HG03139 (cell line): ENCODE data around the gene CLEC2B.
A peak's percentile ranks its signal among the peaks of the same experiment; 100 is the strongest.

Source experiments
- ATAC-seq: cut with Tn5 transposase; IDR thresholded peaks from one replicate; pipeline ENCODE4 v1.9.1; 2021; ENCODE audit not compliant: unreplicated experiment

CLEC2B gene

GRCh38 chr12:9870286-9870866 lies 1.2 kb upstream of the CLEC2B start:
- no peak for ATAC-seq

DNA sequence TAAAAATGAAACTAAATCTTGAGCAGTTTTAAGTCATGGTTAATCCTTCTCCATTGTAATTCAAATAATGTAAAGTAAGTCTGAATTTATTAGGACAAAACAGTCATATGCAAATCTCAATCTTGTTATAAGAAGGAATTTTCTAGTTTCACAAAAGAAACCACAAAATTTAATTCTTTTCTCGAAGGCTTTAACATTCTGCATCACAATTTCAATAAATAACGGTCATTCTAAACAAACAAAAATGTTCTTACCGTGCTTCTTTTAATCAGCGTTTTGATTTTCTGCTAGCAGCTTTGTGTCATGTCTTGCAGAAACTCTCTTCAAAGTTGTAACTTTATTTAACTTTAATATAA lies 225 bp downstream of the CLEC2B start:
- ATAC-seq = no peak

DNA sequence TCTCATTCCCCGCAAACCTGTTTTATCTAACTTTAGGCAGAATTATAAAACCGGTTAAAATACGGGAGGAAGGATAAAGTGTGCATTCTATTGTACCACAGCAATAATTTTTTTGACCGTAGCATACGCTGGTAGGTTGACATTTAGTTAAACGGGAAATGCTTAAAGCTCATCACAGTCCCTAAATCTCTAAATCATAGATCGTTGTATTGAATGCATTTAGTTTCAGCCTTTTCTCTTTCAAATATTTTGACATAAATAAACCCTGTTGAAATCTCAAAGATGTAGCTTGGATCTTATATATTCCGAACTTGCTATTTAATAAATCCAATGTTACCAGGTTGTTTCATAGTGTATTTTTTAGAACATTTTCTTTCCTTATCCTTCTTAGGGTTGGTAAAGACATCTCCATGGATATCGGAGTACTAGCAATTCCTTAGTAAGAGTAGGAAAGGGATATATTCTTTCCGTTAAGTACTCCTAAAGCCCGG lies 798 bp downstream of the CLEC2B start:
- ATAC-seq = no peak

DNA sequence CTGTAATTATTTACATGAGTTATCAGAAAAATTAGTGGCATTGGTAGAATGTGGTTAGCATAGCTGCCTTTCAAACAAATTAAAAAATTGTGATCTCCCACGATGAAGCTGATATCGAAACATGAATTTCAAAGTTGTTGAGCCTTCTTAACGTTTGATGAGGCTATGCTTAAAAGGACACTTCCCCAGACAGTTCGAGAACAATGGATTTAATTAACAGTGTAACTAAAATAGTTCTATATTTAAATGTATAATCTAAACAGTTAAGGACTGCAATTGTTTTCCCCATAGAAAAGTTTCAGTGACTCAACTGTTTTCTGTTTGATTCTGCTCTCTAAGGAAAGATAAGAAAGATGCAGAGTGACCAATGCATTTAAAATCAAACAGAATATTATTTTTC lies 1.6 kb downstream of the CLEC2B start:
- ATAC-seq = no peak

- ATAC-seq = no peak
Observed at GRCh38 chr12:9866860-9867269, 2.3 kb downstream of the CLEC2B start.

GRCh38 chr12:9864913-9865675 lies 4.1 kb downstream of the CLEC2B start:
- ATAC-seq = no peak

DNA sequence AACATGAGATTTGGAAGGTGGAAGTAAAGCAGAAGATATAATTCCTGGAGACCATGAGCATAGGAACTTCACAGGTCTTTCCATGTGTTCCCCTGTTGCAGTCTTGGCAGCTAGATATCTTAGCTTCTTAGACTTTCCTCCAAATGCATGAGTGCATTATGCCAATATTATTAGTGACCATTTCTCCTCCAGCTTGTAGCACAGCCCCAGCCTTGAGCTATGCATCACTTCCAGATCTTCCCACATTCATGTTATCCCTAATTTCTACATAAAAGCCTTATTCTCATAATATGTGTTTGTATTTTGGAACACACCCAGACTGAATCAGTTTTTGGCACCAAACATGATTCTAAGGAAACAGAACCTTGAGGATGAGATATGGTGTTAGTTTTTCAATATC lies 11.0 kb downstream of the CLEC2B start:
- ATAC-seq = no peak

DNA sequence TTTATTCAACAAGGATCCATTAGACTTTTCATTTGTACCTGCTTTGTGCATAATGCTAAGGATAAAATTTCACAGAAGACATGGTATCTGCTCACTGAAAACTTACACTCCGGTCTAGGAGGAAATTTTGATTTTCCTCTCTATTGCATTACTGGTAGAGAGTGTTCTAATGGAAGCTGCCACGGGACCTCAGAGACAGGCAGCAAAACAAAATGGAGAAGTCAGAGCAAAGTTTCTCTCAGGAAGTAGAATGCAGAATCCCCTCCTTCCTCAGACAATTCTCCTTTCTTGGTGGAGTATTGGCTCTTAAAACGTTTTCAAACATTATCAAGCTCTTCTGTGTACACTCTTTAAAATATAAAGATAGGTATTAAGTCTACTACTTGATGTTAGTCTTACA lies 12.3 kb downstream of the CLEC2B start:
- no peak for ATAC-seq

DNA sequence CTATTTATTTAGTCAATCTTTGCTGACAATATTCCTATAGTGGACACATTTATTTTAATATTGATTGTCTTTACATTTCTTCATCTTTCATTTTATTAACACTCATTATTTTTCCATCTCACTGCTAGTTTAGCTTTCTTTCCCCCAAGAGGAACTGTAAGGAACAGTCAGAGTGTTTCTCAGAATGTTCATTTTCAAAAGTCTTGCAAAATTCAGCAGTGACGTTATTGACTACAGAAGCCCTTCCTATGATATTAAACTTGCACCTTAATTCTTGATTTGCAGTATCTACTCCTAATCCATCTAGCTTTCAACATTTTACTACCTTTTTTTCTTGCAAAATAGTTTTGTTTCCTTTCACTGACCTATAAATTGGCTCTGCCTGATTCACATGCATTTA lies 13.0 kb downstream of the CLEC2B start:
- ATAC-seq = no peak

- no peak for ATAC-seq
Observed at GRCh38 chr12:9851927-9852326, 17.2 kb downstream of the CLEC2B start.

DNA sequence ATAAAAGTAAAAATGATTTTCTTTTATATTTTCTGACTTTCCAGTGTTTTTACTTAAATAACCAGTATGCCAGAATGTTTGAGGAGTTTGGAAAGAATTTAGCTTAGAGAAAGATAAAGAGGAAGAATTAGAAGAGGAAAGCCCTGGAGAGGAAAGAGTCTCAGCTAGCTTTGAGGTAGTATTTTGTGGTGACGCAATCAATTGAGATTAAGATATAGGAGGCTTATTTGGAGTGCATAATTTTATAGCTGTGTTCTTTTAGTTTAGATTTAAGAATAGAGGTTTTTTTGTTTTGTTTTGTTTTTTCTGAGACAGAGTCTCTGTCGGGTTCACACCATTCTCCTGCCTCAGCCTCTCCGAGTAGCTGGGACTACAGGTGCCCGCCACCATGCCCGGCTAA lies 18.1 kb downstream of the CLEC2B start:
- ATAC-seq = no peak

GRCh38 chr12:9848899-9849298 lies 20.3 kb downstream of the CLEC2B start:
- ATAC-seq = no peak

DNA sequence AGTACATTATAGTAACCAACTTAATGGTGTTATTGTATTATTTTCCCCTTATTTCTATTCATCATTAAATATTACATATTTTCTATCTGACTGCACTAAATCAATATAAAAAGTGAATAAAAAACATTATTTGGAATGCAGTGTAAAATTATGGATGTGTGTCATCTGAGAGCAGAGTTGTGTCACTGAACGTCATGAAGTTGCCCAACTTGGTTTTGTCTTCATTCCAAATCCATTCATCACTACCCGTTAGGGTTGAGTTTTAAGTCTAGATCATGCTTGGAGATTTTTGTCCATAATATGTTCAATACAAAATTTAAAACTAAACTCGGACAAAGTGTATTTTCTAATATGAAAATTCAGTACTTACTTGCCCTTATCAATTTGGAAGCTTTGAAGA lies 25.7 kb downstream of the CLEC2B start:
- no peak for ATAC-seq

- no peak for ATAC-seq
Observed at GRCh38 chr12:9831720-9832119, 37.4 kb downstream of the CLEC2B start.

DNA sequence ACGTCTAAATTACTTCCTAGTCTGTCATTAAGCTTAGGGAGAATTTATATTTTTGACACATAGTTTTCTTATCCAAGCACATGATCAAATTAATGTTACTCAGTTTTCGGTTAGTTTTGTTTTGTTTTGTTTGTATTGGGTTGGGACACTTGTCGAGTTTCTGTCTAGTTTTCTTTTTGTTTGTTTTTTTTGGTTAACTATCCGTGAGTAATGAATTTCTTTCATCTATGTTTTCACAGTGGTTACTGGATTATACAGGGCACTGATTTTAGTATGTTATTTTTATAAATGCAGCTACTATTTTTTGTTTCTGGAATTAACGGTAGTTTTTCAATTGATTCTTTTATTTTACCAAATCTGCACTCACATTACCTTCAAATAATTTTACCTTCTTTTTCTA lies 39.2 kb downstream of the CLEC2B start:
- no peak for ATAC-seq

- no peak for ATAC-seq
Observed at GRCh38 chr12:9829483-9829882, 39.7 kb downstream of the CLEC2B start.

GRCh38 chr12:9827209-9827888 lies 41.8 kb downstream of the CLEC2B start, which contains the start of gene KLRF1:
Gene KLRF1 (plus strand): TSS chr12:9827481. CDS start chr12:9827545, 64 bp downstream.
- ATAC-seq = no peak

DNA sequence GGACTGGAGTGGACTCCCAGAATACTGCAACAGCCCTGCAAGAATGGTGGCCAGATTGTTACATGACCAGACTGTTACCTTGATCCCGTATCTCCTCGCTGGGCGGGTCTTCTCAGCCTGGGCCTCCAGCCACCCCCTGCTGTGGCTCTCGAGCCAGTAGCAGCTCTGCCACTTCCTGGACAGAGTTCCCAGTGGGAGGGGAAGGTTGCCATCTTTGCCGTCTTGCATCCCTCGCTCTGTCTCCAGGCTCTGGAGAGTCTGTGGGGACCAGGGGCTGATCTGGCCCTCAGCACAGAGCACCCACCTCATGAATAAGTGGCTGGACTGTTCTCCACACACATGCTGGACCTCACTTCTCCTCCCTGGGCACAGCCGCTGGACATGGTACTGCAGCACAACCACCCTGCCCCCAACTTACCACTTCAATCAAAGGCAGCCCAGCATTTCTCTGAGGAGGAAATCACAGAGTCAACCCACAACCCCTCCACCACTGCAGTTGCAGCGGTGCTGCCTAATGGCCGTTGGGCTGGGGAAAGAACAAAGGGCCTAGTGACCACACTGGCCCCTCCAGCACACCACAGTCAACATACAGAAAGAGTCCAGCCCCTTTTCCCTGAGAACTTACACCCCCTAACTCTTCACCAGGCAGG lies 48.7 kb downstream of the CLEC2B start:
- no peak for ATAC-seq

DNA sequence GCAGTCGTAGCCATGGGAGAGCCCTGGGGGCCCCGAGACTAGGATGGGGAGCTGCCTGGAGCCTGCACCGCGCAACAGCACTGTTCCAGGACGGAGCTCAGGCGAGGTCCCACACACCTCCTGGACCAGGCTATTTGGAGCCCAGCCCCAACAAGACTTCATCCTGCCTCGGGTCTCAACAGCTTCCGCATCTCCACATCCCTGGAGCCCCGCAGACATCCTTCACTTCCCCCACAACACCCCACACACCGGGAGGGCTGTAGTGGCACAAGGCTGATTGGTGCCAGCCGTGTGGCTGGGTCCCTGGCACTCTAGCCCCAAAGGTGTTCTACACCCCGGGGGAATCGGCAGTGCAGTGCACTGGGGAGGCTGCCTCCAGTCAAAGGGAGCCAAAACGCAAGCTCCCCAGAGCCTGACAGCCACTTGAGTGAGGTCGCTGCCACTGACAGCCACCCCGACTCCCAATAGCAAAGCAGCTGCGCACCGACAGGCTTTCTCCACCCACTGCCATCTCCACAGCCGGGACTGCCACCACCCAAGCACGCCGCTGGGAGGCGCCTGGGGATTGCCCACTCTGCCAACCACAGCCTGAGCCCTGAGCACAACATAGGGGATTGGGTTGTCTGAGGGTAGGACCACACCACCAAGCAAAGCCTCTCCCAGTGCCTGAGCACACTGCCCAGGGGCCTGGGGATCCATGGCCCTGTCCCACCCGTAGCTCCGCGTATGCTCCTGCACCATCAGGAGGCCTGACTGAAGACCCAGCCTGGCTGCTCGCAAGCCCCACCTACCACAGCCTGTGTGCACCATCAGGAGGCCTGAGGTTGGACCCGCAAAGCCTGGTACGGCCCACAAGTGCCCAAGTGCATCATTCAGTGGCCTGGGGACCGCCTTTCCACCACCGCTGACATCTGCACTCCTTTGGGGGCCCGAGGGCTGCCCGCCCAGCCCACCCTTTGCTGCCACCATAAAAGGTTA lies 55.0 kb downstream of the CLEC2B start:
- peak; percentile 93 for ATAC-seq

DNA sequence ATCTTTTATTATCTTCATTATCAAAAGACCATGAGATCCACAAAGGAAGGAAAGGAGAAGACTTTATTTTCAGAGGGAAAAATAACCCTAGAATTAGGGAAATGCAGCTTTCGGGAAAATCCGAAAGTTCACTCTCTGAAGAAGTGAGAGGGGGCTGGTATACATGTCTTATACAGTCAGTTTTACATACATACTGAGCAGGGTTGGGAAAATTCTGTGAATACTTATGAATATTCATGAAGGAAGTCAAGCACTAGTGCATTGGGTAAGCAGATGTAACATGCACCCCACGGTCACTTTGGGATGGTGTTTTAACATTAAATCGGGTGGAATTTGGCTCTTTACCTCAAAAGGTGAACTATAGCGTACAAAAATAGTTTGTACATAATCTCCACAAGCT lies 57.5 kb downstream of the CLEC2B start:
- ATAC-seq = no peak
